ENCODE data around the gene GALNT10.

GRCh38 chr5:154408811-154409210 lies 218.3 kb downstream of the GALNT10 start:
- no peak for TF ChIP-seq CTCF (IDR thresholded peaks at IDR 0.05; ENCODE audit: insufficient read depth, low read depth, low read length)
- TF ChIP-seq EZH2 (IDR thresholded peaks at IDR 0.05; ENCODE audit: insufficient read depth, low read length): no peak
